ENCODE measurements around the gene UQCRFS1. TPM values are rescaled to one million over a fixed set of nuclear protein-coding genes. Genes with fewer than 3 reads are reported as not detected.

The UQCRFS1 gene
- total RNA-seq, 4 donors from 2014 or later, result 17.8 to 23.2 (median 20.6) TPM

DNA sequence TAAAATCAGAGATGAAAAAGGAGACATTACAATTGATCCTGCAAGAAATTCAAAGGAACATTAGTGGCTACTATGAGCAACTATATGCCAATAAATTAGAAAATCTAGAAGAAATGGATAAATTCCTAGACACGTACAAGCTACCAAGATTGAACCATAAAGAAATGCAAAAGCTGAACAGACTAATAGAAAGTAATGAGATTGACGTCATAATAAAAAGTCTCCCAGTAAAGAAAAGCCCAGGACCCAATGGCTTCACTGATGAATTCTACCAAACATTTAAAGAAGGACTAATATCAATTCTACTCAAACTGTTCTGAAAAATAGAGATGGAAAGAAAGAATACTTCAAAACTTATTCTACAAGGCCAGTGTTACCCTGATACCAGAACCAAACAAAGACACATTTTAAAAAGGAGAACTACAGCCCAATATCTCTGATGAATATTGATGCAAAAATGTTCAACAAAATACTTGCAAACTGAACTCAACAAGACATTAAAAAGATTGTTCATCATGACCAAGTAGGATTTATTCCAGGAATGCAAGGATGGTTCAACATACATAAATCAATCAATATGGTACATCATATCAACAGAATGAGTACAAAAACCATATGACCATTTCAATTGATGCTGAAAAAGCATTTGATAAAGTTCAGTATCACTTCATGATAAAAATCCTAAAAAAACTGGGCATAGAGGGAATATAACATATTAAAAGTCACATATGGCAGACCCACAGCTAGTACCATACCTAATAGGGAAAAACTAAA is 35.8 kb downstream of the UQCRFS1 start:
- H3K27me3 ChIP-seq, result peaks cover 0 to 4% of the 10 kb centered on the region in 2 donors
- DNase-seq, result no peak
- intact Hi-C loops (cut with DNase I; ENCODE audit: low total_unique reads), result no loop called here
- TF ChIP-seq POLR2A (IDR thresholded peaks at IDR 0.05) (no peak), CTCF (IDR thresholded peaks at IDR 0.05) (no peak)
- no peaks in the 10 kb centered on the region for H3K36me3 ChIP-seq
- H3K4me1 ChIP-seq, result no peaks in the 10 kb centered on the region
- peaks cover 0 to 6% of the 10 kb centered on the region in 2 donors for H3K9me3 ChIP-seq
- no peak overlapping the region for H3K27ac ChIP-seq
- H3K4me3 ChIP-seq, result no peak overlapping the region

DNA sequence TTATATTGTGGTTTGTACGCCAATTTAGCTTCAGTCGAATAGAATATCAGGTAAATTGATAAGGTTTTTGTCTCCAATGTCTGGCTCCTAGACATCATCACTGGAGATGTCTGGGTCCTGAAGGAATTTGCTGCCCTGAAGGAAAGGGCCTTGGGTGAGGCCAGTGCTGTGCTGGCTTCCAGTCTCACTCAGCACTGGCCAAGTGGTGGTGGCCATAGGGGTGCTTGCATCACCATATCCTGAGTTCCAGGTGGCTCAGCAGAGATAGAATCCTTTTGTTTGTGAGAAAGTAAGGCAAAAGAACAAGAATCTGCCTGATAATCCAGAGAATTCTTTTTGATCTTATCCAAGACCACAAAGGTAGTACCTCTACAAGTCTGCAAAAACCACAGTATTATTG is 39.1 kb downstream of the UQCRFS1 start:
- no peak for DNase-seq
- no peaks in the 10 kb centered on the region for H3K36me3 ChIP-seq
- peaks cover 0 to 6% of the 10 kb centered on the region in 2 donors for H3K9me3 ChIP-seq
- intact Hi-C loops (cut with DNase I; ENCODE audit: low total_unique reads), result no loop called here
- no peaks in the 10 kb centered on the region for H3K27me3 ChIP-seq
- TF ChIP-seq POLR2A (IDR thresholded peaks at IDR 0.05), result no peak
- TF ChIP-seq CTCF (IDR thresholded peaks at IDR 0.05), result no peak
- no peak overlapping the region for H3K4me3 ChIP-seq
- no peaks in the 10 kb centered on the region for H3K4me1 ChIP-seq
- H3K27ac ChIP-seq, result no peak overlapping the region

GRCh38 chr19:29172302-29172701 is 40.6 kb downstream of the UQCRFS1 start:
- no peaks in the 10 kb centered on the region for H3K27me3 ChIP-seq
- H3K4me1 ChIP-seq, result no peaks in the 10 kb centered on the region
- H3K9me3 ChIP-seq, result no peaks in the 10 kb centered on the region
- intact Hi-C loops (cut with DNase I; ENCODE audit: low total_unique reads), result no loop called here
- TF ChIP-seq POLR2A (IDR thresholded peaks at IDR 0.05), result no peak
- no peak for TF ChIP-seq CTCF (IDR thresholded peaks at IDR 0.05)
- no peak overlapping the region for H3K4me3 ChIP-seq
- DNase-seq, result no peak
- no peaks in the 10 kb centered on the region for H3K36me3 ChIP-seq
- H3K27ac ChIP-seq, result no peak overlapping the region

DNA sequence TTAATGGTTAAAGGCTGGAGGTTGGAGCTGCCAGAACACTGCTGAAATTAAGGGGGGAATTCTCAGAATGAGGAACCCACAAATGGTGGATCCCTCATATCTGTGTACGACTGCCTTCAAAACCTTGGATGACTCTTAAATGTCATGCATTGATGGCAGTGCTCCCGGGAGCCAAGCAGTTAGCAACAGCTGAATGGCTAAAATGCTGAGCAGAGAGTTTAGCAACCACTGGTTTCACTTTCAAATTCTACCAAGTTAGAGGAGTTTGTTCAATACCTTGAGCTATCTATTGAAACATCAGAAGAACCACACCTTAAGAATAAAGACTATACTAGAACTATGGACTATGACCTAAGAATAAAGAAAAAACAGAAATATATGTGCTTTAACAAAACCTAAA is 41.4 kb downstream of the UQCRFS1 start:
- DNase-seq, result no peak
- no peaks in the 10 kb centered on the region for H3K27me3 ChIP-seq
- H3K9me3 ChIP-seq, result no peaks in the 10 kb centered on the region
- no peaks in the 10 kb centered on the region for H3K36me3 ChIP-seq
- H3K27ac ChIP-seq, result no peak overlapping the region
- TF ChIP-seq POLR2A (IDR thresholded peaks at IDR 0.05) (no peak), CTCF (IDR thresholded peaks at IDR 0.05) (no peak)
- no peak overlapping the region for H3K4me3 ChIP-seq
- intact Hi-C loops (cut with DNase I; ENCODE audit: low total_unique reads), result no loop called here
- H3K4me1 ChIP-seq, result no peaks in the 10 kb centered on the region

- Histone ChIP-seq H3K27me3 (no peaks in the 10 kb centered on the region), H3K36me3 (no peaks in the 10 kb centered on the region), H3K4me1 (no peaks in the 10 kb centered on the region), H3K4me3 (no peak overlapping the region), H3K9me3 (no peaks in the 10 kb centered on the region), H3K27ac (no peak overlapping the region)
- no peak for TF ChIP-seq POLR2A (IDR thresholded peaks at IDR 0.05)
- no peak for TF ChIP-seq CTCF (IDR thresholded peaks at IDR 0.05)
- intact Hi-C loops (cut with DNase I; ENCODE audit: low total_unique reads), result no loop called here
- no peak for DNase-seq
Measured at GRCh38 chr19:29170554-29170953, 42.4 kb downstream of the UQCRFS1 start.

All from uterus (tissue), 4 donors.